Measurements from ENCODE around the gene HINT3.

GRCh38 chr6:125957391-125957693 lies 772 bp downstream of the HINT3 start:
- no peak for TF ChIP-seq POLR2A (IDR thresholded peaks at IDR 0.05)
- TF ChIP-seq CTCF (IDR thresholded peaks at IDR 0.05), result no peak

Measured in heart left ventricle (tissue), 13 donors.